Right cardiac atrium (tissue), 5 donors: Measurements from ENCODE around the gene CRYBA2. TPM values are rescaled to one million over a fixed set of nuclear protein-coding genes. Genes with fewer than 3 reads are reported as not detected.
A peak's percentile ranks its signal among the peaks of the same experiment; 100 is the strongest.

Experiments
- ATAC-seq, 2 donors: fragments of 200-7000 bp; cut with Tn5 transposase; one replicate each; pipeline versions ENCODE4 v1.8.0 to v1.9.1; 2020; ENCODE audit warnings: moderate library complexity in 2 of 2, mild to moderate bottlenecking in 1 of 2
- DNase-seq, 3 donors: peaks; one replicate each; pipeline ENCODE4 v3.0.0-alpha.2; 2020
- H3K27ac ChIP-seq: one replicate; pipeline ENCODE4 v1.5.1; 2013; ENCODE audit warnings: mild to moderate bottlenecking, low read length, control low read depth, moderate library complexity
- H3K27me3 ChIP-seq: one replicate; pipeline ENCODE4 v1.6.1; 2013; ENCODE audit not compliant: control insufficient read depth, insufficient read depth
- H3K4me1 ChIP-seq: one replicate; pipeline ENCODE4 v1.6.1; 2013; ENCODE audit warnings: low read length; ENCODE audit not compliant: control insufficient read depth, insufficient read depth
- H3K4me3 ChIP-seq: one replicate; pipeline ENCODE4 v1.5.1; 2013; ENCODE audit warnings: low read length, control low read depth
- H3K9me3 ChIP-seq: one replicate; pipeline ENCODE4 v1.6.1; 2013; ENCODE audit warnings: low read length; ENCODE audit not compliant: control insufficient read depth
- WGBS: extraction: QIAGEN DNeasy Blood & Tissue Kit; methylation state at CpG from one replicate; pipeline ENCODE4 v1.1.7; 2013; 5-methylcytosine and 5-hydroxymethylcytosine counted together
- intact Hi-C, 4 donors: fragments of 100-400 bp; cut with DNase I; formaldehyde crosslinking; loops; one replicate each; pipeline versions ENCODE4 v1.11.0 to v1.14.0; 2022 to 2023
- polyA plus RNA-seq: library from polyadenylated mRNA; stranded (reverse); fragments of 200-250 nt; gene quantifications from one replicate; pipeline ENCODE4 v1.2.3, GENCODE V29; 2013
- total RNA-seq, 4 donors: library from RNA; stranded (reverse); fragmentation: NEBNext Ultra II Directional; extraction: Animal tissue kit (Norgen Biotek cat#: 25700); gene quantifications; one replicate each; pipeline ENCODE4 v1.2.1, GENCODE V29; 2021
- donor health status: healthy with polysubstance abuse.
- donor health status: DM: no; HTN: yes; CAD: no.
- donor health status: DM: no; HTN: no; CAD: no.
- donor health status: DM: no; HTN: yes; CAD: no; lungs with severe emphysema.
- donor health status: DM: yes; HTN: yes; CAD: no.

The CRYBA2 gene
- total and polyA plus RNA-seq, 5 donors, result not detected

DNA sequence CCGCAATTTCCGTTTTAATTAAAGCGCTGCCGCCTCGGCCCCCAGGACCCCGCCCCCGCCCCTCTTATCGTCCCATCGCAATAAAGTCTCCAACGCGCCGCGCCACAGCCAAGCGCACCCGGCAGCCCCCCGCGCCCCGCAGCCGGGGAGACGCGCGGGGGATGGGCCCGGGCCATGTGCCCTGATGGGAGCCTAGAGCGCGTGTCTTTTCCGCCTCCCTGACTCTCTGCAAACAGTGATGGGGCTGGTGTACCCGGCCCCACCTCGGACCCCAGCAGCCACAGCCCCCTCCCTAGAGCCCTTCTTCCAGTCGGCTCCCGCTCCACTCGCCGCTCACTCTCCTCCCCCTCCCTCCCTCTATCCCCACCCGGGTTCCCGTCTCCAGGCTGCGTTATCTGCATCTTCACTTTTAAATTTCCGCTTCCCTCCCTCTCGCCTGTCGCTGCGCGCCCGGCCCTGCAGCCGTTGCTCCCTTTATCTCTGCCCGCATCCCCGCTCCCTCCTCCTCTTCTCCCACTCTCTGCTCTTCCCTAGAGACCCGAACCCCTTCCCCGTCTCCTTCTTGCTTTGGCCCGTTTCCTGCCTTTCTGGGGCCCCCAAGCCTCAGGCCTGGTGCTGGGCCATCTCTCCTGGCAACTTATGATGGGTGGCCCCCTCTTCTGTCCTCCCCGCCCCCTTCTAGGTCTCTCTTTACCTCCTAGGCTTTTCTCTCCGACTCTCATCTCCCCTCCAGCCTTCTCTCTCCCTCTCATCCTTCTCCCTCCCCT, 7.7 kb downstream of the CRYBA2 start:
- H3K27ac ChIP-seq, result no peak overlapping the region
- no peaks in the 10 kb centered on the region for H3K27me3 ChIP-seq
- no peaks in the 10 kb centered on the region for H3K9me3 ChIP-seq
- H3K4me1 ChIP-seq, result peaks cover 13% of the 10 kb centered on the region
- intact Hi-C loops, result no loop called here
- WGBS, result 3% methylated on average over 49 of the region's 49 CpGs
- ATAC-seq (no peak), DNase-seq (no peak)
- H3K4me3 ChIP-seq, result no peak overlapping the region

DNA sequence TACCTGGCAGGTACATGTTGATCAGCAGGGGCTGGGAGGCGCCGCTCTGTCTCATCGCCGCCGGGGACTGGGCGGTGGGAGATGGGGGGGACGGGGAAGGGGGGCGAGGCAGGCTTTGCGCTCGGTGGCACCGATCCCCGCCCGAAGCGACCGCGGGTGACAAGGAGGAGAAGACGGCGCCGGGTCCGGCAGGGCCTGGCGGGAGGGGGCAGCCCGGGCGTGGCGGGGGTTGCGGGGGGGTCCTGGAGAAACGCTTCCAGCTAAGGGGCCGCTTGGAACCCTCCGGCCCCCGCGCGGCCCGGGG, 8.2 kb downstream of the CRYBA2 start, which contains the start of gene FEV:
Gene FEV (minus strand): TSS at position 164 of the 304 bp plus-strand sequence. CDS start 109 bp downstream, at position 55.
- Histone ChIP-seq H3K9me3 (no peaks in the 10 kb centered on the region), H3K27me3 (no peaks in the 10 kb centered on the region), H3K27ac (no peak within 1 kb of the TSS), H3K4me3 (peak within 1 kb of the TSS; percentile 34), H3K4me1 (peaks cover 13% of the 10 kb centered on the region)
- ATAC-seq (no peak), DNase-seq (no peak)
- intact Hi-C loops, result no loop called here
- under 1% methylated on average over 32 of the region's 32 CpGs for WGBS

DNA sequence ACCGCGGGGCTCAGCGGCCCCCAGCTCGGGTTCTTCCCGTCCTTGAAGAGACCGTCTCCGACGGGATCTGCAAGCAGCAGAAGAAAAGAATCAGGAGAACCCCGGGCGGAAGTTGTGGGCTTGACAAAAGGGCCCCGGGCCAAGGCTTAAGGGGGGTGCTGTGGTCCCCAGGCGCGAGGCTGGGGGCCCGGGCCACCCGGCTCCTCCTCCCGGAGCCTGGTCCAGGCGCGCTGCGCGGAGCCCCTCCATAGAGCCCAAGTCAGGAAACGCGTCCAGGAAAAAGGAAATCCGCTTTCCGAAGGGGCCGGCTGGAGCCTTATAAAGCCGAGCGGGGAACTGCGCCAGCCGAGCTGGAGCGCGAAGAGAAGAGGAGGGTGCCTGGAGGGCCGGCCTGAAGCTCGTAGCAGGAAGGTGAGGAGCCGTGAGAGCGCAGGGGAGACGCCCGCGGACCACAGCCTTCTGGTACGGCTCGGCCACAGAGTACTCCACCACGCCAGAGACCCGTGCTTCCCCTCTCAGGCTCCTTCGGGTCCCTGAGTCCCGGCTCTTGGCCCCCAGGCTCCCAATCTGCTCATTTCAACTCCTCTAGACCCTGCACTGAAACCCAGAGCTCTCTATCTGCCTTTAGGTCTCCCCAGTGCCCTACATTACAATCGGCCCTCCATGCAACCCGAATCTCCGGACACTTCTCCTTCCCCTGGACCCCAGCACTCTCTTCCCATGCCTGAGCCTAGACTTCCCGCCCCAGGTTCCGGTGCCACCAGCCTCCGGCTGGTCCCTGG, 8.8 kb downstream of the CRYBA2 start:
- Histone ChIP-seq H3K4me1 (peaks cover 13% of the 10 kb centered on the region), H3K27me3 (no peaks in the 10 kb centered on the region), H3K9me3 (no peaks in the 10 kb centered on the region), H3K4me3 (peak overlapping the region; percentile 34), H3K27ac (no peak overlapping the region)
- intact Hi-C loops, result no loop called here
- under 1% methylated on average over 50 of the region's 50 CpGs for WGBS
- ATAC-seq (peak; percentile 44 to 77), DNase-seq (peak in 2 of 3 donors; percentile 53 to 80)

GRCh38 chr2:218983934-218984238, 9.3 kb downstream of the CRYBA2 start:
- intact Hi-C loops, result no loop called here
- Histone ChIP-seq H3K4me1 (peaks cover 13% of the 10 kb centered on the region), H3K9me3 (no peaks in the 10 kb centered on the region), H3K4me3 (peak overlapping the region; percentile 34), H3K27me3 (no peaks in the 10 kb centered on the region), H3K27ac (no peak overlapping the region)
- DNase-seq (no peak), ATAC-seq (no peak)
- WGBS, result 13% methylated on average over 10 of the region's 10 CpGs

GRCh38 chr2:218983263-218983933, 9.8 kb downstream of the CRYBA2 start:
- 18% methylated on average over 23 of the region's 23 CpGs for WGBS
- Histone ChIP-seq H3K4me1 (peaks cover 13% of the 10 kb centered on the region), H3K27me3 (no peaks in the 10 kb centered on the region), H3K27ac (no peak overlapping the region), H3K9me3 (no peaks in the 10 kb centered on the region), H3K4me3 (no peak overlapping the region)
- intact Hi-C loops, result no loop called here
- no peak for DNase-seq
- no peak for ATAC-seq

DNA sequence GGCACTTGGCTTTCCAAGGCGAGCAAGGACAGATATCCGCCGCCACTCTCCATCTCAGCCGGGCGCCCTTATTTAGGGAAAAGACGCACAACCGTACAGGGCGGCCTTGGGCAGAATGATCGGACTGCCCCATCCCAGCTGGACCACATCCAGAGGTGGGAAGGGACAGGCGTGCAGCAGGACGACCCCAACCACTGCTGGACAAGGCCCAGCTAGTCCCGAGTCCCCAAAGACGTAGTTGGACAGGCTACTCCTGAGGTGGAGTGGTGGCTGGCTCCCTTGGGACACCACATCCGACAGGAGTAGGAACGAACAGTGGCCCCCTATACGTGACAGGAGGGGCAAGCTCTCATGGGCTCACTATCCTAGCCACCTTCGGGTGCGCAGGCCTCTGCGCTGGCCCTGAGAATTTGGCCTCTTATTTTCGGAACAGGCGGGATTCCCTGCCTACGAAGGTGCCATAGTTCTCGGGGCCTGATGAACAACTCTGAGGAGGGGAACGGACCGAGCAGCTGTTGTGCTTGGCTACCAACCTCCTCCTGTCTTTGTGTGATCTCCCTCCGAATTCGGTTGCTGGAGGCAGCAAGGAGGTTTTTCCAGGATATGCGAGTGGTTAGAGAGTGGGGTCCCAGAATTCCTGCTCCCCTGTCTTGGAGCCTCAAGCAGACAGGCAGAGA, 10.5 kb downstream of the CRYBA2 start:
- H3K27ac ChIP-seq, result no peak overlapping the region
- no peak overlapping the region for H3K4me3 ChIP-seq
- peaks cover 13% of the 10 kb centered on the region for H3K4me1 ChIP-seq
- DNase-seq, result no peak
- ATAC-seq, result no peak
- WGBS, result 8% methylated on average over 28 of the region's 28 CpGs
- no peaks in the 10 kb centered on the region for H3K27me3 ChIP-seq
- H3K9me3 ChIP-seq, result no peaks in the 10 kb centered on the region
- intact Hi-C loops, result no loop called here

DNA sequence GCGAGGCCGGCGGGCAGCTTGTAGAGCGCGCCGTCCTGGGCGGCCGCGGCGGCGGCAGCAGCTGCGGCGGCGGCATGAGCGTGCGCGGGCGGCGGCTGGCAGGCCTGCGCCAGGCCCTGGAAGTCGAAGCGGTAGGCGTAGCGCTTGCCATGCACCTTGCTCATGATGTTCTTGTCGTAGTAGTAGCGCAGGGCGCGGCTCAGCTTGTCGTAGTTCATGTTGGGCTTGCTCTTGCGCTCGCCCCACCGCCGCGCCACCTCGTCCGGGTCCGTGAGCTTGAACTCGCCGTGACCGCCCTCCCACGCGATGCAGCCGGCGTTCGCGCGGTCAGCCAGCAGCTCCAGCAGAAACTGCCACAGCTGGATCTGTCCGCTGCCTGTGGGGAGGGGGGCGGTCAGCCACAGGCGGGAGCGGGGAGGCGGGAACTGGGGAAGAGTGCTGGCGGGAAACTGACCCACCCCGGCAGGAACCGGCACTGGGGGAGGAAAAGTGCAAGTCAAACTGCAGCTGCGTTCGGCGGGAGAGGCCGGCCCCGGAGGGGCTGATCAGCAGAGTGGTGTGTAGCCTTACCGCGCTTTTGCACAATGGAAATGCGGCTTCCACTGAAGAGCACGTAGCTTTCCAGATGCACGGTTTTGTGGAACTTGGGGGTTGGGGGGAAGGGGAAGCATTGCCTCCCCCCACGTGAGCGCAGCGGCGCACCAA, 11.2 kb downstream of the CRYBA2 start:
- intact Hi-C loops, result no loop called here
- Histone ChIP-seq H3K27me3 (no peaks in the 10 kb centered on the region), H3K9me3 (no peaks in the 10 kb centered on the region), H3K4me1 (peaks cover 13% of the 10 kb centered on the region), H3K27ac (no peak overlapping the region), H3K4me3 (peak overlapping the region; percentile 8)
- 1% methylated on average over 69 of the region's 69 CpGs for WGBS
- peak in 1 of 2 donors; percentile 28 for ATAC-seq
- DNase-seq, result peak in 1 of 3 donors; percentile 66

DNA sequence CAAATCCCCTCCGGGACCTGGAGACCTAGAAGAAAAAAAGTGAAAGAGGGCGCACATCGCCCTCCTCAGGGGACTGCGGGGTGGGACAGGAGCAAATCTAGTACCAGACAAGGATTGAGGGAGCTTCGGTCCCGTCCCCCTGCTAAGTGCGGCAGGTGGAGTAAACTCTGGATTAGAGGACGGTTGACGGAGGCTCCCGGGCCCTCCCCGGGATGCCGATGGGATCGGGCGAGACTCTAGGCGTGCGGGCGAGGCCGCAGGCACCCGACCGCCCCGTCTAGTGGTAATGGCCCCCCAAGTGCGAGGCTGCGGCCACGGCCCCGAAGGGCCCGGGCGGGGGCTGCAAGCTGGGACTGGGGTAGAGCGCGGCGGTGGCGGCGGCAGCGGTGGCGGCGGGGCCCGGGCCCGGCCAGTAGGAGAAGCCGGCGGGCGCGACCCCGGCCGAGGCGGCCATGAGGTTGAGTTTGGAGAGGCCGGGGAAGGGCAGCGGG, 11.8 kb downstream of the CRYBA2 start:
- H3K27me3 ChIP-seq, result no peaks in the 10 kb centered on the region
- H3K4me1 ChIP-seq, result peaks cover 13% of the 10 kb centered on the region
- no peaks in the 10 kb centered on the region for H3K9me3 ChIP-seq
- peak overlapping the region; percentile 8 for H3K4me3 ChIP-seq
- ATAC-seq (no peak), DNase-seq (peak in 1 of 3 donors; percentile 50)
- H3K27ac ChIP-seq, result no peak overlapping the region
- intact Hi-C loops, result no loop called here
- 5% methylated on average over 46 of the region's 46 CpGs for WGBS

DNA sequence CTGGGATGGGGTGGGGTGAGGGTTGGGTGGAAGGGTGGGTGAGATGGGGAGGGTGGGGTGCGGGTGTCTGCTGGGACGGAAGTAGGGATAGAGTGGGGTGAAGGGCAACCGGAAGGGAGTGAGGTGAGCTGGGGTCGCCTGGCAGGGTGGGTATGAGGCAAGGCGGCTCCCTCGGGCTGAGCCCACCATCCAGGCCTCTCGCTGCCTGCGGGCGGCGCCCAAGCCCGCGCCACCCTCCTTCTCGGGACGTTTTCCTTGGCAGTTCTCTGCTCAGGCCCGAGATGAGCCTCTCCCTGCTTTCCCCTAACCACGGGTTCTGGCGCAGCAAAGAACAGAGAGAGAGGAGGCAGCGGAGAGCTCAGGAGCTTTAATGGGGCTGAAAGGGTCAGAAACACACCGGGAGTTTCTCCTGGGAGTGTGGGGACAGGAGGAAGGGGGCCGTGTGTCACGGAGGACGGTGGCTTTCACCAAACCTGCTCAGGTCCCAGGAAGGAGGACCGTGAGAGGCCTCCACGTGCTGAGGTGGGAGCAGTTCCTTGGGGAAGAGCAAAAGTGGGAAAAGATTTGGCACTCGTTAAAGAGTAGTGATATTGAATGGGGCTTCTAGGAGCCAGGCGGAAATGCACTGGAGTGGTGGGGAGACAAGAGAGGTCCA, 12.4 kb downstream of the CRYBA2 start:
- peak in 1 of 2 donors; percentile 6 for ATAC-seq
- no peaks in the 10 kb centered on the region for H3K27me3 ChIP-seq
- 2% methylated on average over 26 of the region's 26 CpGs for WGBS

More for the DNA sequence above, 12.4 kb downstream of the CRYBA2 start:
- peaks cover 13% of the 10 kb centered on the region for H3K4me1 ChIP-seq
- intact Hi-C loops, result no loop called here
- no peak overlapping the region for H3K27ac ChIP-seq
- no peak for DNase-seq
- H3K4me3 ChIP-seq, result peak overlapping the region; percentile 8
- H3K9me3 ChIP-seq, result no peaks in the 10 kb centered on the region
